Stimulated activated CD8-positive, alpha-beta memory T cell treated with anti-CD3 and anti-CD28 coated beads, Interleukin-15, amount 100 ng/mL, for 4 hours (primary cell): ENCODE measurements around the gene APBA2.

Source experiments
- DNase-seq, 2 donors: peaks; one replicate each; pipeline ENCODE4 v3.0.0-alpha.2; 2020; ENCODE audit warnings: low read depth in 2 of 2

The APBA2 gene

DNA sequence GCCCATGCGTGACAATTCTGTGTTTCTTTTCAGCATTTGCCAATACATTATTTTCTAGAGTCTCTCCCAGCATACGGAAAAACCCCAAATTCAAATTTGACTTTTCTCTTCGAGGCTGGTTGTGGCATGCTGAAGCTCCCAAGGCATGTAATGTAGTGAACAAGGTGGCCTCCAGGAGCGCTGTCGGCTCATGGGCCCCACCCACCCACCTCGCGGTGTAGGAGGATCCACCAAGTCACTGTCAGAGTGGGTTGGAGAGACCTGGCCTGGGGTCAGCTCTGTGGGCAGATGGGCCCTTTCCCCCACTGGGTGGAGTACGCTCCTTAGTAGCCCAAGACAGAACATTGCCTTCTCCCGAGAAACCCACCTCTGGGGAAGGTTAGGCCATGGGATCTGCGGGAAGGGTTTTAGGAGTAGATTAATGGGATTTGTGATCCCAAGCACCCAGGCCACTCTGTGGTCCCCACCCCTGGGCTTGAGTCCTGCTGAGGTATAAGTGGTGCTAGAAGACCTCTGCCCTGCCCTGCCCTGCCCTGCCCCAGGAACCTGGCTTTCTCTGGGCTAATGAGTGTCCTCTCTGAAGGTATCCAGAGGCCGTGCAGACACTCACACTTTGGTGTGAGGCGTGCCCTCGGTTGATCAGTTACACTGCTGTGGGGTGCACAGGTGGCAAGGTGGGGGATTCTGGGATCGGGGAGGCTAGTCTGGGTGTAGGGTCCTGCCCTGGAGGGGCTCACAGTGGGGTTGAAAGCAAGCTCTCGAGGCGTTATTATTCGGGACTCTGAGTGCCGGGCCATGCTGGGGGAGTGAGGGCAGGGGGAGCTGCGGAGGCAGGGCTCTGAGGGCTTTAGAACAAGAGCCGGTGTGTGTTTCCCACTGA, 97.9 kb downstream of the APBA2 start:
- no peak for DNase-seq

DNA sequence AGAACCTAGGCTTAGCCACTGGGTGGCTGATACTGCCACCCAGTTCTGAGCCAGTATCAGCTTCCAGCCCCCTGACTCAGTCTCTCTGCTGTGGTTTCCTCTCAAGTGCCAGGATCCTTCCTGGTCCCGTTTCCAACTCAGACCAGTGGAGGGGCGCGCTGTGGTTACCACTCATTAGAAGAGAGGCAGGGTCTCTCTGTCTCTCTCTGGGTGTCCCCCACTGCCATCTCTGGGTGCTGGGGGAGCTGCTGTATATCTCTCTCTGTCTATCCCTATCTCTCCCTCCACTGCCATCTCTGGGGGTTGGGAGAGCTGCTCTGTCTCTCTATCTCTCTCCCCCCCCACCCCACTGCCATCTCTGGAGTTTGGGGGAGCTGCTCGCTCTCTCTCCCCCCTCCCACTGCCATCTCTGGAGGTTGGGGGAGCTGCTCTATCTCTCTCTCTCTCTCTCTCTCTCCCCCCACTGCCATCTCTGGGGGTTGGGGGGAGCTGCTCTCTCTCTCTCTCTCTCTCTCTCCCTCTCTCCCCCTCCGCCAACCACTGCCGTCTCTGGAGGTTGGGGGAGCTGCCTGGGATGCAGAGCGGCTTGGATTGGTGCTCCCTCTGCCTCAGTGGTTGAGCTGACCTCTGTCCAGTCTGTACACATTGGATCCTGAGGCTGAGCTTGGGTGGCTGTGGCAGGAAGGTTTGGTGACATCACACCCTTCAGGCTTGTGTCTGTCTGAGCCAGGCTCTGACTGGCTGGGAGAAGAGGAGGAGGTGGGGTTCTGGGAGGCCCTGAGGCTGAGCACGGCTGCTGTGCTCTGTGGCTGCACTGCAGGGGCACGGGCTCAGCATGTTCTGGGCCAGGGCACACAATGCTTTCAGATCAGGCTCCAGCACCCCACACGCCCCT, 98.9 kb downstream of the APBA2 start:
- no peak for DNase-seq

DNA sequence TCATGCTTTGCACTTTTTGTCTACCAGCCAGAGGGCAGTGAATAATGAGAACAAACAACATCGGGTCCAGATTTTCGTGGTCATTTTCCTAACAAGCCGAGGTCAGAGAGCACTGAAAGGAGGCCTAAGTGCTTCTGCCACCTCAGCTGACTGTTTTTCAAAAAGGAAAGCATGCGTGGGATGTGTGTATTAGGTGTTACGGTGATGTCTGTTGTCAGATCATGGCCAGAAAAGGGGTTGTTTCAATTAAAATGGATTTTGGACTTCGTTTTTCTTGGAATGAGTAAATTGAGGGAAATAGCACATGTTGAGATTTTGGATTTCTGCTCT, 99.5 kb downstream of the APBA2 start:
- DNase-seq = no peak

DNA sequence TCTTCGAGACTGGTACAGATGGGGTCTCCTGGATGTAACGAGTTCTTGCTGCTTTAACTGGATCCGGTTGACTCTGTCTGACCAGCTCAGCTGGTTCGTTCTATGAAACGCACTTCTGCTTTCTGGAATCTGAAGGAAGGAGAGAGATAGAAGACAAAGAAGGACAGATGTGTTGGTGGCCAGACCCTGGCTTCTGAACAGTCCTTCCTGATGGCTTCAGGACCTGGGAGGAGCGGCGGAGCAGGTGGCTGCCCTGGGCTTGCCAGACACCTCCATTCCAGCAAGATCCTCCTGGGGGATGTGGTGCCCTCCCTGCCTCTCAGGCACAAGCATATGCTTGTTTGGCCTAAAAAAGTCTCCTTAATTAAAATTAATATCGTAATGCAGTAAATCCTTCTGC, 99.9 kb downstream of the APBA2 start:
- no peak for DNase-seq

DNA sequence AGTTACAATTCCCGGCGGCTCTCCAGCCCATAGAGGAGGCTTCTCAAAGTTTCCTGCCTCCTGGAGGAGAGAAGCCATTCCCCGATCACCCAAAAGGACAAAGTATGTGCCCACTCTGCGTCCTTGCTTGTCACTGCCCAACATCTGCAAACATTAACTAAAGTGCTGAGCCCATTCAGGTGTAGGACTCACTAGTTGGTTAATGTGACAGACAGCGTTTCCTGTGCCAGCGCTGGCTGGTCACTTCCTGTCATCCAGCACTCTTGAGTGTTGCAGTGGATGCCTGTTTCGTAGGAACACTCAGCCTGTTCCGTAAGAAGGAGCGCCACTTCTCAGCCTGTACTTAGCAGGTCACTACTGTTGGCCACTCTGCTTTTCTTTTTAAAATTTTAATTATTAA, 100.3 kb downstream of the APBA2 start:
- DNase-seq = no peak

DNA sequence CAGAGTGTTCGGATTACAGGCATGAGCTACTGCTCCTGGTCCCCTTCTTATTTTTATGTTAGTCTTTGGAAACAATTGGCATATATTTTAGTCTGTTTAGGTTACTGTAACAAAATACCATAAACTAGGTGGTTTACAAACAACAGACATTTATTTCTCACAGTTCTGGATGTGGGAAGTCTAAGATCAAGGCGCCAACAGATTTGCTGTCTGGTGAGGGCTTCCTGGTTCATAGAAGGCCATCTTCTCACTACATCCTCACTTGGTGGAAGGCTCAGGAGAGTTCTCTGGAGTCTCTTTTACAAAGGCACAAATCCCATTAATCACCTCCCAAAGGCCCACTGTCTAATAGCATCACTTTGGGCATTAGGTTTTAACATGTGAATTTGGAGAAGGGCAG, 101.0 kb downstream of the APBA2 start:
- DNase-seq = no peak

DNA sequence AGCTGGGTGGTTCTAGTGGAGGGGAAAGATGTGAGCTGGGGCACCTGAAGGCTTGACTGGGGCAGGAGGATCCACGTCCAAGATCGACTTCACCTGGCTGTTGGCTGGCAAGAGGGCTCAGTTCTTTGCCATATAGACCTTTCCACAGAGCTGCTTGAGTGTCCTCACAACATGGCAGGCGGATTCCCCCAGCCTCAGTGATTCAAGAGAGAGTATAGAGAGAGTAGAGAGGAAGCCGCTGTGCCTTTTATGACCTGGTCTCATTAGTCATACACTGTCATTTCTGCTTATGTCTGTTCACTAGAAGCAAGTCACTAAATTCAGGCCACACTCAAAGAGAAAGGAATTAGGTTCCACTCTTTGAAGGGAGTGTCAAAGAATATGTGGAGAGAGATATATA, 101.6 kb downstream of the APBA2 start:
- no peak for DNase-seq

DNA sequence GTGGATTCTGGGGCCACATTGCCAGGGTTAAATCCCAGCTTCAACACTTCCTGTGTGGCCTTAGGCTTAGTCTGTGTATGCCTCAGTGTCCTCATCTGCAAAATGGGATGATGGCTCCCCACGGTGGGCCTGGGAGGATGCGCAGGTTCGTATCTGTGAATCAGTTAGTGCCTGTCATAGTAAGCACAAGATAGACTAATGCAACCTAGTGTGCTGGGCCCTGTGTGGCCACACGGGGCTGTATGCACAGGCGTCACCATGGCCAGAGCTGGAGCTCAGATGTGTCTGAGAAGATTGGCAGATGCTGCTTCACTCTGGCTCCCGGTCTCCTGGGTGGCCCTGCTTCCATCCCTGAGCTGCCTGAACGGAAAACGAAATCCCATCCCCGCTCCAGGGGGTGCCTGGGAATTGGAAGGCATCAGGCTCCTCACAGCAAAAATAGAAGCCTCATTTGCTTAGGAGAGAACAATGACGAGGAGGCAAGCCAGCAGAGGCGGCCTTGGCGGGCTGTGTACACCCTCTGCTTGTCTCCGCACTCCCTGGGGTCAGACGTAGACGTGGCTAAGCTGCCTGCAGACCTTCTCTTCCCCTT, 103.6 kb downstream of the APBA2 start:
- DNase-seq = no peak

DNA sequence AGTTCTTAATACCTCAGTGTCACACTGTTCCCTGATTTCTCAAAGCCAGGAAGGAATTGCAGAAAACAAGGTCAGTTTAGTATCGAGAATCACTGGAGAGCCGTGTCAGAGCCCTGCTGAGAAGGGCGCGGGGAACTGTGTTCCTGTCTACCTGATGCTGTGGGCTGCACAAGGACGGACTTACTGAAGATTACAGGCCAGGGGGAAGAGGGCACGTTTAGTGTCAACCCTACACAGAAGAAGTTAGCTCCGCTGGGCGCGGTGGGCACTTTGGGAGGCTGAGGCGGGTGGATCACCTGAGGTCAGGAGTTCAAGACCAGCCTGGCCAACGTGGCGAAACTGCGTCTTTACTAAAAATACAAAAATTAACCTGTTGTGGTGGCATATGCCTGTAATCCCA, 104.1 kb downstream of the APBA2 start:
- no peak for DNase-seq

DNA sequence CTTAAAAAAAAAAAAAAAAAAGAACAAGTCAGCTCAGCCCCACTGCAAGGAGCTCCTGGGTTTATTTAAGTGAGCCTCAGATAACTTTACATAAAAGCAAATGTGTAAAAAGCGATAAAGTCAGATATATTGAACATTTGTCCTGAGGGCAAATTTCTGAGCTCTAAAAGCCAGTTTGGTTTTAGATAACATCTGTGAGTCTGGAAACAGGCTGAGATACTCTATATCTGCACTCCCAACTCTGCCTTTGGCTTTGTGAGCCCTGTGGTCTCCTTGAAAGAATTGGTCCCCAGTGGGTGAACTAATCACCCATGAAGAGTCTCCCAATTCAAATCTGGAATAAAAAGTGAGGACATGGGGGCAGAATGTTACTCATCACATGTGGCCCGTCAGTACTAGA, 104.6 kb downstream of the APBA2 start:
- DNase-seq = no peak

DNA sequence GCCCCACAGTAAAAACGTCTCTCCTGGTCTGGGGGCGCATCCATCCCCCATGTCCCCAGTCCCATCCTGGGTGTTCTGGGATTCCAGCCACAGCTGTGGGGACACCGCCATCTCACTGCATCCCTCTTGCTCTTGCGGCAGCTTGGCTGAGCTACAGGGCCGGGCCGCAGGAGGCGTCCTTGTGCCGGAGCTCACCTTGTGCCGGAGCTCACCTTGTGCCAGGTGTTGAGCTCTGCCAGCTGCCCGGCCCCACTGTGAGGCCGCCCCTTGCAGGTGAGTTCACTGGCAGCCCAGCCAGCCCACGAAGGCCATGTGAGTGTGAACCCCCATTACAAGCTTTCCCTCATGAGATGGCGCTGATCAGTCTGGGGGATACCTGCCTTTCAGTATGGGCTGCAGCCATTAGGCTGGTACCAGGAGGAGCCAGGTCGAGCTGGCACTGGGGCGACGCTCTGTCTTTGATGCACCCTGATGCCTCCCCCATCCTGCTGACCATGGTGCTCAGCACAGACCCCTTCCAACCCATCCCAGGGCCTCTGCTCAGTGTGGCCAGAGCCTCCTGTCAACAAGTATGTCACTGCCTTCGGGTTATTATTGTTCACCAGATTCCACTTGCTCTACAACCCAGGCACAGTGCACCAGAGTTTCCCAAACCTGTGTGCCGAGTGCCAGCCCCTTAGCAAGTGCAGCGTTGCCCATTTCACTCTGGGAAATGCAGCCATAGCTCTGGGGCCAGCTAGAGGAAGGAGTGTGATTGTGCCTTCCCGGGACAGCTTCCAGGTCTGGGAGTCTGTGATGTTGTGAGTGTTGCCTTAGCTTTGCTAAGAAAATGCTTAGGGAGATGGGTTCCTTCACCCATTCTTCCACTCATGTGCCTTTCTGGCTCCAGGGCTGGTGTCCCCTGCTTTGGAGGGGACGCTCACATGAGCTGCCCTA, 105.7 kb downstream of the APBA2 start:
- DNase-seq = no peak

DNA sequence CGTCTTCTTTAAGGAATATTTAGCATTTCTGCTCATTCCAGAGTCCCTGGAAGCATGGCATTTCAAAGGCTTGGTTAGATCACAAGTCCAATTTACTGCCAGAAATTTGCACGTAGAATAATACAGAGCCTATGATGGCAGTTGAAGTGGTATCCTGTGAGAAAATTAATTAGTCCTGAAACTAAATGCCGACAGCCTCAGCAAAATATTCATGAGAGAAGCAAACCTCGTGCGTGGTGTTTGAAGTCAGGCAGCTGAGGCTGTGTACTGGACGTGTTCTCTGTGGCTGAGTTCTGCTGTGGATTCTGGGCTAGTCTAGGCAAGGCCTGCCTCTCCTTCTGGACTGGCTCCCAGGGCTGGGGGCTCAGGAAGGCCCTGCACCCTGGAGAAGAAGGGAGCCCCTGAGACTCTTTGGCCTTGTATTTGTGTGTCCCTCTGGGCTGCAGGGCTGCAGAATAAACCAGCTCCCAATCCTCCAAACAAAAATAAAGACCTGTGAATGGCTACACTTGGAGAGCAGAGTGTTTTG, 106.6 kb downstream of the APBA2 start:
- no peak for DNase-seq

DNA sequence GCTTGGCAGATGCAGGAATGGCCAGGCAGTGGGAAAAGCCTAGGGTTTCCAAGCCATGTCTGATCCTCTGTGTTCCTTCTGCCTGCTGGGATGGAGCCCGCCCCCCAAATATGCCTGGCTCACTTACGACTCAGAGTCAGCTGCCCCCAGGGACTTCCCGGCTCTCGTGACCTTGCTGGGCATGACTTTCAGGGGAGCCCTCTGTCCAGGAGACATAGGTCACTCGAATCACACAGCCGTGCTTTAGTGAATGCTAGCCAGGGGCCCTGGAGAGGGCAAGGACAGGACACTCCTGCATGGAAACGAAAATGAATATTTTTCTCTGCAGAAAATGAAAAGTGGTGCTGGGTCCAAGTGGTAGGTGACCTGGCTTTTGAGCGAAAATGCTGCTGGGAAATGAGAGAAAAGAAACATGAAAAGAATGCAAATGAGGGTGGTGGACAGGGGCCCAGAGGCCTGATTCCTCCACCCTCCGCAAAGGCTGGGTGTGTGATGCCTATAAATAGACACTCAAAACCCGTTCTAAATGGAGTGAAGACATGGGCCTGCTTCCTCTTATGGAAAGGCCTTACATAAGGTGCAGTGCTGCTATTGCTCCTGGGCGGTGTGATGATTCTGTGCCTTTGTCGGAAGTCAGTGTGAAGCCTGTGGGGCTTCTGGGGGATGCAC, 107.4 kb downstream of the APBA2 start:
- DNase-seq = no peak

DNA sequence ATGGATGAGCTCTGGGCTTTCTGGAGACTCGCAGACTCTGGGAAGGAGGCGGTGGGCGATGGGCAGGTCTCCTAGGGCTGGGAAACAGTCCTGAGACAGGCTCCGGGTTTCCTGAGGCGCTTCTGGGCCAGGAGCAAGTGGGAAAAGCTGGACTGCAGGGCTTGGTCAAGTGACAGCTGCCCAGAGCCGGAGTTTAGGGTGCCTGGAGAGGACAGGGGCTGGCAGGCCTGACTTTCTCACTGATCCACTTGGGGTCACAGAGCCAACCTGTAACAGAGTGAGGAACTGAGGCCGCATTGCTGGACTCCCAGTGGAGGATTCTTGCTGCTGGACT, 107.9 kb downstream of the APBA2 start:
- DNase-seq = no peak

DNA sequence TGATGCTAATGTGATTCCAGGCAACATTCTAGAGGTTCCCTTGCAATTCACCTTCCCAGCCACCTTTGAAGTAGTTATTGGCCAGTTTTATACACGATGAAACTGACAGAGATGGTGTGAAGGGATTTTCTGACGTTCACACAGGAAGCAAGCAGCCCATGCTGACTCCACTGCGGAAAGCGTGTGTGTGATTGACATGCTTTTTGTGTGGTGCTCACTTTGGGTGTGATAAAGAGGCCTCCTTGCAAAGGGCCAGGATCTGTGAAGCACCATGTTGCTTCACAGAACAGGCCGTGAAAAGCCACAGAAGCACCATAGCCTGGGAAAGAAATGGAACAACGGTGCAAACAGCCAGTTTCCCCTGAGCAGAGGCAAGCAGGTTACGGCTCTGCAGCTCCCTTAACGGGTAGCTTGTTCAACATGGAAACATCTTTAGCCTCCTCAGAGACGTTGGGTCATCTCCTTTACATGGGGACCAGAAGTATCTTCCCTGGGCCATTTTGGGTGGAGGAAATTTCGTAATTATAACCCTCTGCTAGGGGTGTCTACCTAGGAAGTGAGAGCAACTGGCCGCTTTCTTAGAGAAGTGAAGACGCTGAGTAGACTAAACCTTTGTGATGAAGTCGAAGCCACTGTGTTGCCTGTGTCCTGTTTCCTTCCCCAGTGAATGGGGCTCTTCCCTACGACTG, 108.5 kb downstream of the APBA2 start:
- peak; percentile 27 to 51 for DNase-seq

DNA sequence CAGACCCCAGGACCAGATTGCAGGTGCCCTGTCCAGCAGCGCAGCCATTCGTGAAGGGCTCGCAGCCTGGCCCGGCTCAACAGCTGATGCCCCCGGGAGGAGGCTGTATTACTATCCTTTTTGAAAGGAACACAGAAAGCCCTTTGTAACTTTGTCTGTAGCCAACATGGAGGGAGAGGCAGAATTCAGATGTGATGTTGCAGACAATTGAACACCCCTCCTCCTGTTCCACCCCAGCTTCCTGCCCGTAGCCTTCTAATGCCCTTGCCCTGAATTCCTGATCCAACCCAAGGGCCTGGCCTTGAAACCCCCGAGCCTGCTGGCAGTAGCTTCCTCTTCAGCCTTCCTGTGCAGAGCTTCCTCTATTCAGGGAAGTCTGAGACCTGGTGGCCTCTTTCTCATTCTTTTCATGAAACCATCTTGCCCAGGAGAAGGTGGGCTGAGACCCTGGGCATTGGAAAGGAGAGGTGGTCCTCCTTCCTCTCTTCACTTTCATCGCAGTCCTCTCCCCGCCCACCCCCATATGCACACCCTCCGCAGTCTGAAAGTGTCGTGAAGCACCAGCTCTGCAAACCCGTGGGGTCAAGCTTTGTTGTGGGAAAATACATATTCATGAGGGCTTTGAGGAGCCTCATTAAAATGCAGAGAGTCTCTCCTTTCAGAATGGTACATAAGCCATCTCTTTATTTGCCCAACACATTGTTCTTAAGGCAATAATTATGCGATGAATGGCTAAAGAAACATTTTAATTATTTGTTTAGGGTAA, 109.2 kb downstream of the APBA2 start:
- no peak for DNase-seq

DNA sequence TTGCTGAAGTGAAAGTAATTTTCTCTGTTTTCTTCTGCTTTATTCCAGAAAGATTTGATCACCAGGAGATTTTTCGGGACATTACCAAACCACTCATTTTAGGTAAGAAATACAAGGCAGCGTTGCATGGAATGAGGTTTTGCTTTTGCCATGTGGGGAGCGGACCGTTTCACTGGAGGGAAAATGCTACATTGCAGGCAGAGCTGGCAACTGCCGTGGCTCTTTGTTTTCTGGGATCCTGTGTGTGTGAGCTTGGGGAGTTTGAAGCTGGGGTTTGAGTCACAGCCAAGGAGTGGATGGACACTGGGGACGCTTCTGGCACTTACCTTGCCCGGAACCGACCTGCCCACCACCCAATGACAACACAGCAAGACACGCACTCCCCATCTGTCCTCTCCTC, 109.9 kb downstream of the APBA2 start:
- DNase-seq = no peak

DNA sequence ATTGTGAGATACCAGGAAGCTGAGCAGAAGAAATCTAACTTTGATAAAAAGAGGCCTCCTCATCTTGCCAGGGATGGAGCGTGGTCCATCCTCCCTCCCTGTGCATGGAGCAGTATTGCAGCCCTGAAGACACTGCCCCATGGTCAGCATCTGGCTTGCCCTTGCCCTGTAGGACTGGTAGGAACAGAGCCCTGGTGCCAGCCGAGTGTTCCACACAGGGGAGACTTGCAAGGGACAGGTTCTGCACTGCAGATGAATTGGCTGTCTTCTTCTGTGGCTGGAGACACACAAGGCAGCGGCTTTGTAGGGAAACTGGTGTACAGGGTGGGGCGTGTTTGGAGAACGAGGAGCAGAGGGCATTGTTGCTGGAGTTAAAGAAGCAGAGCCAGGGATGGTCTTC, 110.5 kb downstream of the APBA2 start:
- DNase-seq = no peak

DNA sequence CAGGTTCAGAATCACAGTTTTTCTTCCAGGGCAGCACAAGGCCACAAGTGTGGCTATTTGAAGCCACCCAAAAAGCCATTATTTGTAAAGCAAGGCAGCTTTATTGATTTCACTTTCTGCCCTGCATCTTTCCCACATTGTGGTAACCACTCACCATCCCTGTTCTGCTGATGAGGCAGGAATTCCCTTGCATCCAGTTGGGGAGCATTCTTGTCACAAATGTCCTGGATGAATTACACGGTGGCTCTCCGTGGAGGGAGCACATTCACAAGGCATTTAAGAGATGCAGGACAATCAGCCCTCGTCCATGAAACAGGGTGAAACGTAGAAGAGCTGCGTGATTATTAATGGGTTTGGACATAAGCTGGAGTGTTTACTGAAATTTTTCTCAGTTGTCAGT, 111.2 kb downstream of the APBA2 start:
- DNase-seq = no peak

DNA sequence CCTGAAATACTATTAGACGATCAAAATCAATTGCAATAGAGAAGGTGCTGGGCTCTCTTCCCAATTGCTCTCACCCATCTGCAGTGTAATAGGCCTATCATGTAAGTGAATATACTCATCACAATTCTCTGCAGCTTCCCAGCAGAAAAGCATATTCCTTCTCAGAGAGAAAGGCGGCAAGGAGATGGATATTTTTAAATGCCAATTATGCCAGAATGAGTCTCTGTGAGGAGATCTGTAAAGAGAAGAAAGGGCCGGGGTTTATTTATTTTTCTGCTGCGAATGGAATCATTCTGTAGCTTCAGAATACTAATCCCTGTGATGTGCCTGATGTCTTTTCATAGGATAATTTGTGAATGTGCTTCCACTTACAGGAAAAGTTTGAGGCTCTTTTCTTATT, 112.0 kb downstream of the APBA2 start:
- DNase-seq = no peak
